ENCODE measurements around the gene FBN3.
"Not testable (repeated sequence)": the region's sequence is repeated elsewhere in the genome, so short reads cannot be mapped to it uniquely, and the experiment has no call there.

FBN3 gene

GRCh38 chr19:8167985-8168384 lies 18.6 kb upstream of the FBN3 start:
- H3K9ac ChIP-seq (ENCODE audit: low read length in 5 of 5), result no peak overlapping the region
- H3K9me3 ChIP-seq (ENCODE audit: control insufficient read depth in 5 of 5, low read length in 5 of 5), result no peaks in the 10 kb centered on the region
- no peak overlapping the region for H3K27ac ChIP-seq (ENCODE audit: low read depth, low read length)
- H3K27me3 ChIP-seq (ENCODE audit: control insufficient read depth in 5 of 5, insufficient read depth in 4 of 5, low read length in 5 of 5), result peaks cover 0 to 4% (median 0%) of the 10 kb centered on the region in 5 donors
- peaks cover 0 to 5% (median 0%) of the 10 kb centered on the region in 5 donors for H3K4me1 ChIP-seq (ENCODE audit: control insufficient read depth in 5 of 5, insufficient read depth in 5 of 5, low read length in 5 of 5)
- H3K4me3 ChIP-seq (ENCODE audit: low read depth in 1 of 5, low read length in 5 of 5), result no peak overlapping the region
- no peaks in the 10 kb centered on the region for H3K36me3 ChIP-seq (ENCODE audit: control insufficient read depth in 5 of 5, insufficient read depth in 5 of 5, low read length in 5 of 5)

- H3K27ac ChIP-seq (ENCODE audit: low read depth, low read length), result no peak overlapping the region
- H3K4me3 ChIP-seq (ENCODE audit: low read depth in 1 of 5, low read length in 5 of 5), result no peak overlapping the region
- H3K36me3 ChIP-seq (ENCODE audit: control insufficient read depth in 5 of 5, insufficient read depth in 5 of 5, low read length in 5 of 5), result no peaks in the 10 kb centered on the region
- H3K9me3 ChIP-seq (ENCODE audit: control insufficient read depth in 5 of 5, low read length in 5 of 5), result no peaks in the 10 kb centered on the region
- H3K4me1 ChIP-seq (ENCODE audit: control insufficient read depth in 5 of 5, insufficient read depth in 5 of 5, low read length in 5 of 5), result peaks cover 0 to 5% (median 0%) of the 10 kb centered on the region in 5 donors
- H3K27me3 ChIP-seq (ENCODE audit: control insufficient read depth in 5 of 5, insufficient read depth in 4 of 5, low read length in 5 of 5), result no peaks in the 10 kb centered on the region
- H3K9ac ChIP-seq (ENCODE audit: low read length in 5 of 5), result no peak overlapping the region
These were observed 14.4 kb upstream of the FBN3 start for GRCh38 chr19:8163759-8164158.

- H3K36me3 ChIP-seq (ENCODE audit: control insufficient read depth in 5 of 5, insufficient read depth in 5 of 5, low read length in 5 of 5), result no peaks in the 10 kb centered on the region
These were observed 11.8 kb upstream of the FBN3 start for GRCh38 chr19:8161135-8161646.

GRCh38 chr19:8159322-8159721 lies 9.9 kb upstream of the FBN3 start:
- H3K27ac ChIP-seq (ENCODE audit: low read depth, low read length); H3K36me3 ChIP-seq (ENCODE audit: control insufficient read depth in 5 of 5, insufficient read depth in 5 of 5, low read length in 5 of 5); H3K9me3 ChIP-seq (ENCODE audit: control insufficient read depth in 5 of 5, low read length in 5 of 5); H3K4me3 ChIP-seq (ENCODE audit: low read depth in 1 of 5, low read length in 5 of 5); H3K27me3 ChIP-seq (ENCODE audit: control insufficient read depth in 5 of 5, insufficient read depth in 4 of 5, low read length in 5 of 5); H3K9ac ChIP-seq (ENCODE audit: low read length in 5 of 5): not testable (repeated sequence)
- peaks cover 0 to 10% (median 9%) of the 10 kb centered on the region in 5 donors for H3K4me1 ChIP-seq (ENCODE audit: control insufficient read depth in 5 of 5, insufficient read depth in 5 of 5, low read length in 5 of 5)

More at GRCh38 chr19:8161135-8161646, 11.8 kb upstream of the FBN3 start:
- H3K27ac ChIP-seq (ENCODE audit: low read depth, low read length), result no peak overlapping the region
- H3K27me3 ChIP-seq (ENCODE audit: control insufficient read depth in 5 of 5, insufficient read depth in 4 of 5, low read length in 5 of 5), result peaks cover 0 to 3% (median 0%) of the 10 kb centered on the region in 5 donors
- H3K4me3 ChIP-seq (ENCODE audit: low read depth in 1 of 5, low read length in 5 of 5), result no peak overlapping the region
- H3K4me1 ChIP-seq (ENCODE audit: control insufficient read depth in 5 of 5, insufficient read depth in 5 of 5, low read length in 5 of 5), result no peaks in the 10 kb centered on the region
- H3K9ac ChIP-seq (ENCODE audit: low read length in 5 of 5), result no peak overlapping the region
- H3K9me3 ChIP-seq (ENCODE audit: control insufficient read depth in 5 of 5, low read length in 5 of 5), result no peaks in the 10 kb centered on the region

GRCh38 chr19:8158411-8159074 lies 9.2 kb upstream of the FBN3 start:
- Histone ChIP-seq H3K36me3 (ENCODE audit: control insufficient read depth in 5 of 5, insufficient read depth in 5 of 5, low read length in 5 of 5) (no peaks in the 10 kb centered on the region), H3K27me3 (ENCODE audit: control insufficient read depth in 5 of 5, insufficient read depth in 4 of 5, low read length in 5 of 5) (peaks cover 0 to 3% (median 0%) of the 10 kb centered on the region in 5 donors), H3K9me3 (ENCODE audit: control insufficient read depth in 5 of 5, low read length in 5 of 5) (no peaks in the 10 kb centered on the region), H3K9ac (ENCODE audit: low read length in 5 of 5) (no peak overlapping the region), H3K27ac (ENCODE audit: low read depth, low read length) (no peak overlapping the region), H3K4me1 (ENCODE audit: control insufficient read depth in 5 of 5, insufficient read depth in 5 of 5, low read length in 5 of 5) (peaks cover 0 to 10% (median 9%) of the 10 kb centered on the region in 5 donors), H3K4me3 (ENCODE audit: low read depth in 1 of 5, low read length in 5 of 5) (no peak overlapping the region)

- Histone ChIP-seq H3K9ac (ENCODE audit: low read length in 5 of 5) (no peak overlapping the region), H3K9me3 (ENCODE audit: control insufficient read depth in 5 of 5, low read length in 5 of 5) (no peaks in the 10 kb centered on the region), H3K36me3 (ENCODE audit: control insufficient read depth in 5 of 5, insufficient read depth in 5 of 5, low read length in 5 of 5) (no peaks in the 10 kb centered on the region), H3K4me3 (ENCODE audit: low read depth in 1 of 5, low read length in 5 of 5) (no peak overlapping the region), H3K27me3 (ENCODE audit: control insufficient read depth in 5 of 5, insufficient read depth in 4 of 5, low read length in 5 of 5) (peaks cover 0 to 16% (median 10%) of the 10 kb centered on the region in 5 donors), H3K4me1 (ENCODE audit: control insufficient read depth in 5 of 5, insufficient read depth in 5 of 5, low read length in 5 of 5) (peaks cover 0 to 10% (median 9%) of the 10 kb centered on the region in 5 donors), H3K27ac (ENCODE audit: low read depth, low read length) (no peak overlapping the region)
These were observed 5.9 kb upstream of the FBN3 start for GRCh38 chr19:8155318-8155717.

- not testable (repeated sequence) for H3K27ac ChIP-seq (ENCODE audit: low read depth, low read length); H3K4me3 ChIP-seq (ENCODE audit: low read depth in 1 of 5, low read length in 5 of 5); H3K36me3 ChIP-seq (ENCODE audit: control insufficient read depth in 5 of 5, insufficient read depth in 5 of 5, low read length in 5 of 5); H3K9ac ChIP-seq (ENCODE audit: low read length in 5 of 5); H3K9me3 ChIP-seq (ENCODE audit: control insufficient read depth in 5 of 5, low read length in 5 of 5)
- Histone ChIP-seq H3K27me3 (ENCODE audit: control insufficient read depth in 5 of 5, insufficient read depth in 4 of 5, low read length in 5 of 5) (peaks cover 6 to 23% (median 14%) of the 10 kb centered on the region in 5 donors), H3K4me1 (ENCODE audit: control insufficient read depth in 5 of 5, insufficient read depth in 5 of 5, low read length in 5 of 5) (peaks cover 0 to 10% (median 9%) of the 10 kb centered on the region in 5 donors)
These were observed 4.6 kb upstream of the FBN3 start for GRCh38 chr19:8154014-8154413.

- H3K4me1 ChIP-seq (ENCODE audit: control insufficient read depth in 5 of 5, insufficient read depth in 5 of 5, low read length in 5 of 5), result peaks cover 0 to 18% (median 17%) of the 10 kb centered on the region in 5 donors
- no peak overlapping the region for H3K9ac ChIP-seq (ENCODE audit: low read length in 5 of 5)
- no peaks in the 10 kb centered on the region for H3K36me3 ChIP-seq (ENCODE audit: control insufficient read depth in 5 of 5, insufficient read depth in 5 of 5, low read length in 5 of 5)
- H3K4me3 ChIP-seq (ENCODE audit: low read depth in 1 of 5, low read length in 5 of 5), result no peak overlapping the region
- H3K27me3 ChIP-seq (ENCODE audit: control insufficient read depth in 5 of 5, insufficient read depth in 4 of 5, low read length in 5 of 5), result peaks cover 19 to 42% (median 32%) of the 10 kb centered on the region in 5 donors
- H3K9me3 ChIP-seq (ENCODE audit: control insufficient read depth in 5 of 5, low read length in 5 of 5), result no peaks in the 10 kb centered on the region
- H3K27ac ChIP-seq (ENCODE audit: low read depth, low read length), result no peak overlapping the region
These were observed 2.3 kb upstream of the FBN3 start for GRCh38 chr19:8151767-8152035.

- H3K27me3 ChIP-seq (ENCODE audit: control insufficient read depth in 5 of 5, insufficient read depth in 4 of 5, low read length in 5 of 5), result peaks cover 19 to 45% (median 34%) of the 10 kb centered on the region in 5 donors
- no peaks in the 10 kb centered on the region for H3K9me3 ChIP-seq (ENCODE audit: control insufficient read depth in 5 of 5, low read length in 5 of 5)
- H3K4me1 ChIP-seq (ENCODE audit: control insufficient read depth in 5 of 5, insufficient read depth in 5 of 5, low read length in 5 of 5), result peaks cover 0 to 18% (median 17%) of the 10 kb centered on the region in 5 donors
- no peak overlapping the region for H3K4me3 ChIP-seq (ENCODE audit: low read depth in 1 of 5, low read length in 5 of 5)
- no peak overlapping the region for H3K9ac ChIP-seq (ENCODE audit: low read length in 5 of 5)
- H3K27ac ChIP-seq (ENCODE audit: low read depth, low read length), result no peak overlapping the region
- H3K36me3 ChIP-seq (ENCODE audit: control insufficient read depth in 5 of 5, insufficient read depth in 5 of 5, low read length in 5 of 5), result no peaks in the 10 kb centered on the region
These were observed 1.8 kb upstream of the FBN3 start for GRCh38 chr19:8150998-8151766.

GRCh38 chr19:8150178-8150865 lies 930 bp upstream of the FBN3 start:
- no peaks in the 10 kb centered on the region for H3K36me3 ChIP-seq (ENCODE audit: control insufficient read depth in 5 of 5, insufficient read depth in 5 of 5, low read length in 5 of 5)
- no peak overlapping the region for H3K27ac ChIP-seq (ENCODE audit: low read depth, low read length)
- peaks cover 0 to 18% (median 17%) of the 10 kb centered on the region in 5 donors for H3K4me1 ChIP-seq (ENCODE audit: control insufficient read depth in 5 of 5, insufficient read depth in 5 of 5, low read length in 5 of 5)
- H3K4me3 ChIP-seq (ENCODE audit: low read depth in 1 of 5, low read length in 5 of 5), result no peak overlapping the region
- H3K27me3 ChIP-seq (ENCODE audit: control insufficient read depth in 5 of 5, insufficient read depth in 4 of 5, low read length in 5 of 5), result peaks cover 24 to 52% (median 40%) of the 10 kb centered on the region in 5 donors
- no peaks in the 10 kb centered on the region for H3K9me3 ChIP-seq (ENCODE audit: control insufficient read depth in 5 of 5, low read length in 5 of 5)
- no peak overlapping the region for H3K9ac ChIP-seq (ENCODE audit: low read length in 5 of 5)
